Lung (tissue), 12 donors: ENCODE results near the gene PIK3CG. TPM values are rescaled to one million over a fixed set of nuclear protein-coding genes. Genes with fewer than 3 reads are reported as not detected.

ENCODE experiments used
- ATAC-seq: fragments of 200-7000 bp; cut with Tn5 transposase; one replicate; pipeline ENCODE4 v1.9.1; 2020; ENCODE audit warnings: moderate number of reproducible peaks; ENCODE audit not compliant: insufficient read depth, low FRiP score
- DNase-seq, 3 donors: peaks; one replicate each; pipeline ENCODE4 v3.0.0-alpha.2; 2013 to 2017
- H3K27ac ChIP-seq, 2 donors: one replicate each; pipeline ENCODE4 v1.5.1; 2013; ENCODE audit warnings: mild to moderate bottlenecking in 2 of 2, moderate library complexity in 2 of 2, control low read depth in 1 of 2, inconsistent platforms in 1 of 2, low read depth in 1 of 2, low read length in 1 of 2
- H3K27me3 ChIP-seq, 3 donors: one replicate each; pipeline ENCODE4 v1.5.1; 2013; ENCODE audit warnings: low read length in 2 of 3; ENCODE audit not compliant: control insufficient read depth in 3 of 3, insufficient read depth in 3 of 3
- H3K36me3 ChIP-seq, 4 donors: one replicate each; pipeline ENCODE4 v1.5.1; 2013; ENCODE audit warnings: low read length in 4 of 4, mild to moderate bottlenecking in 1 of 4, moderate library complexity in 1 of 4; ENCODE audit not compliant: control insufficient read depth in 4 of 4, insufficient read depth in 4 of 4
- H3K4me1 ChIP-seq, 5 donors: one replicate each; pipeline ENCODE4 v1.5.1; 2013; ENCODE audit warnings: low read length in 5 of 5, mild to moderate bottlenecking in 2 of 5, moderate library complexity in 1 of 5; ENCODE audit not compliant: control insufficient read depth in 5 of 5, insufficient read depth in 5 of 5
- H3K4me3 ChIP-seq: one replicate; pipeline ENCODE4 v1.5.1; 2013; ENCODE audit warnings: mild to moderate bottlenecking, control low read depth, moderate library complexity
- H3K9ac ChIP-seq, 2 donors: one replicate each; pipeline ENCODE4 v1.5.1; 2013; ENCODE audit warnings: low read length in 2 of 2, control low read depth in 1 of 2; ENCODE audit not compliant: insufficient read depth in 1 of 2
- H3K9me3 ChIP-seq, 4 donors: one replicate each; pipeline ENCODE4 v1.5.1; 2013; ENCODE audit warnings: low read length in 3 of 4, mild to moderate bottlenecking in 1 of 4, moderate library complexity in 1 of 4; ENCODE audit not compliant: control insufficient read depth in 4 of 4, insufficient read depth in 3 of 4
- CTCF ChIP-seq: IDR thresholded peaks from 2 replicates; pipeline ENCODE4 v1.5.1; 2012; ENCODE audit warnings: mild to moderate bottlenecking; ENCODE audit errors: control extremely low read depth, extremely low read depth
- WGBS, 2 donors: extraction: QIAGEN DNeasy Blood & Tissue Kit; methylation state at CpG; one replicate each; pipeline ENCODE4 v1.1.7; 2013; 5-methylcytosine and 5-hydroxymethylcytosine counted together
- polyA plus RNA-seq, 2 donors: library from polyadenylated mRNA; stranded (reverse); fragments of 200-250 nt; gene quantifications; one replicate each; pipeline ENCODE4 v1.2.1, GENCODE V29; 2013
- total RNA-seq, 2 donors: library from RNA; depleted of rRNA in 1 of 2; stranded (reverse); fragments of >200 nt in 1 of 2; gene quantifications; one replicate each; pipeline ENCODE4 v1.2.1, GENCODE V29; 2014 to 2021
- donor health status: control.
- donor health status: control.
- donor health status: Bipolar disorder and iron deficiency.
- donor health status: healthy.
- donor health status: DM: yes; HTN: yes; CAD: no.

Gene PIK3CG
- total and polyA plus RNA-seq, 4 donors = 0.61 to 10.8 (median 6.8) TPM

GRCh38 chr7:106836816-106837215 is 28.3 kb upstream of the PIK3CG start:
- TF ChIP-seq CTCF = no peak
- no peaks in the 10 kb centered on the region for H3K9me3 ChIP-seq
- no peak overlapping the region for H3K27ac ChIP-seq
- 88 to 90% methylated on average over 2 of the region's 2 CpGs for WGBS, 2 donors
- H3K9ac ChIP-seq = no peak overlapping the region
- DNase-seq = no peak
- no peaks in the 10 kb centered on the region for H3K27me3 ChIP-seq
- H3K4me3 ChIP-seq = no peak overlapping the region
- no peaks in the 10 kb centered on the region for H3K36me3 ChIP-seq
- ATAC-seq = no peak
- H3K4me1 ChIP-seq = no peaks in the 10 kb centered on the region

- H3K36me3 ChIP-seq = no peaks in the 10 kb centered on the region
- H3K4me3 ChIP-seq = no peak overlapping the region
- H3K27ac ChIP-seq = no peak overlapping the region
- H3K9me3 ChIP-seq = no peaks in the 10 kb centered on the region
- no peak for TF ChIP-seq CTCF
- no peaks in the 10 kb centered on the region for H3K4me1 ChIP-seq
- 87 to 91% methylated on average over 2 of the region's 2 CpGs for WGBS, 2 donors
- H3K27me3 ChIP-seq = no peaks in the 10 kb centered on the region
- ATAC-seq = no peak
- no peak overlapping the region for H3K9ac ChIP-seq
- no peak for DNase-seq
Measured at GRCh38 chr7:106839511-106839910, 25.6 kb upstream of the PIK3CG start.

GRCh38 chr7:106840342-106840741 is 24.7 kb upstream of the PIK3CG start:
- no peak for TF ChIP-seq CTCF
- WGBS, 2 donors = 63 to 76% methylated on average over 1 of the region's 1 CpG
- ATAC-seq (no peak), DNase-seq (no peak)
- Histone ChIP-seq H3K27me3 (no peaks in the 10 kb centered on the region), H3K4me3 (no peak overlapping the region), H3K27ac (no peak overlapping the region), H3K9ac (no peak overlapping the region), H3K4me1 (no peaks in the 10 kb centered on the region), H3K36me3 (no peaks in the 10 kb centered on the region), H3K9me3 (no peaks in the 10 kb centered on the region)

- ATAC-seq = no peak
- DNase-seq = no peak
- Histone ChIP-seq H3K4me3 (no peak overlapping the region), H3K27me3 (no peaks in the 10 kb centered on the region), H3K9me3 (no peaks in the 10 kb centered on the region), H3K4me1 (no peaks in the 10 kb centered on the region), H3K36me3 (no peaks in the 10 kb centered on the region), H3K9ac (no peak overlapping the region), H3K27ac (no peak overlapping the region)
- no peak for TF ChIP-seq CTCF
Measured at GRCh38 chr7:106841896-106842390, 23.1 kb upstream of the PIK3CG start.
